ENCODE measurements around the gene DLG2.

Gene DLG2

GRCh38 chr11:84981301-84981700 is 645.8 kb downstream of the DLG2 start:
- H3K4me3 ChIP-seq (ENCODE audit: low read length), result no peak overlapping the region
- no peaks in the 10 kb centered on the region for H3K36me3 ChIP-seq (ENCODE audit: insufficient read depth, low read length)
- H3K9me3 ChIP-seq (ENCODE audit: low read length), result no peaks in the 10 kb centered on the region
- H2AFZ ChIP-seq (ENCODE audit: low read depth, low read length), result no peak overlapping the region
- H3K4me1 ChIP-seq (ENCODE audit: insufficient read depth, low read length), result no peaks in the 10 kb centered on the region
- H3K27me3 ChIP-seq (ENCODE audit: insufficient read depth, low read length), result no peaks in the 10 kb centered on the region

- Histone ChIP-seq H2AFZ (ENCODE audit: low read depth, low read length) (no peak overlapping the region), H3K9me3 (ENCODE audit: low read length) (no peaks in the 10 kb centered on the region), H3K36me3 (ENCODE audit: insufficient read depth, low read length) (no peaks in the 10 kb centered on the region), H3K27me3 (ENCODE audit: insufficient read depth, low read length) (no peaks in the 10 kb centered on the region), H3K4me3 (ENCODE audit: low read length) (no peak overlapping the region), H3K4me1 (ENCODE audit: insufficient read depth, low read length) (no peaks in the 10 kb centered on the region)
Measured at GRCh38 chr11:84969103-84969502, 658.0 kb downstream of the DLG2 start.

GRCh38 chr11:84965484-84965883 is 661.7 kb downstream of the DLG2 start:
- H2AFZ ChIP-seq (ENCODE audit: low read depth, low read length), result no peak overlapping the region
- no peak overlapping the region for H3K4me3 ChIP-seq (ENCODE audit: low read length)
- H3K36me3 ChIP-seq (ENCODE audit: insufficient read depth, low read length), result no peaks in the 10 kb centered on the region
- H3K27me3 ChIP-seq (ENCODE audit: insufficient read depth, low read length), result no peaks in the 10 kb centered on the region
- H3K4me1 ChIP-seq (ENCODE audit: insufficient read depth, low read length), result no peaks in the 10 kb centered on the region
- no peaks in the 10 kb centered on the region for H3K9me3 ChIP-seq (ENCODE audit: low read length)

- Histone ChIP-seq H3K4me1 (ENCODE audit: insufficient read depth, low read length) (no peaks in the 10 kb centered on the region), H3K27me3 (ENCODE audit: insufficient read depth, low read length) (no peaks in the 10 kb centered on the region), H2AFZ (ENCODE audit: low read depth, low read length) (no peak overlapping the region), H3K9me3 (ENCODE audit: low read length) (no peaks in the 10 kb centered on the region), H3K36me3 (ENCODE audit: insufficient read depth, low read length) (no peaks in the 10 kb centered on the region), H3K4me3 (ENCODE audit: low read length) (no peak overlapping the region)
Measured at GRCh38 chr11:84963240-84963639, 663.9 kb downstream of the DLG2 start.

- H3K9me3 ChIP-seq (ENCODE audit: low read length), result no peaks in the 10 kb centered on the region
- H3K4me1 ChIP-seq (ENCODE audit: insufficient read depth, low read length), result no peaks in the 10 kb centered on the region
- no peaks in the 10 kb centered on the region for H3K27me3 ChIP-seq (ENCODE audit: insufficient read depth, low read length)
- H2AFZ ChIP-seq (ENCODE audit: low read depth, low read length), result no peak overlapping the region
- no peak overlapping the region for H3K4me3 ChIP-seq (ENCODE audit: low read length)
- H3K36me3 ChIP-seq (ENCODE audit: insufficient read depth, low read length), result no peaks in the 10 kb centered on the region
Measured at GRCh38 chr11:84962018-84962417, 665.1 kb downstream of the DLG2 start.

- no peaks in the 10 kb centered on the region for H3K9me3 ChIP-seq (ENCODE audit: low read length)
- no peak overlapping the region for H3K4me3 ChIP-seq (ENCODE audit: low read length)
- H3K36me3 ChIP-seq (ENCODE audit: insufficient read depth, low read length), result no peaks in the 10 kb centered on the region
- H3K4me1 ChIP-seq (ENCODE audit: insufficient read depth, low read length), result no peaks in the 10 kb centered on the region
- H2AFZ ChIP-seq (ENCODE audit: low read depth, low read length), result no peak overlapping the region
- H3K27me3 ChIP-seq (ENCODE audit: insufficient read depth, low read length), result no peaks in the 10 kb centered on the region
Measured at GRCh38 chr11:84958295-84958694, 668.8 kb downstream of the DLG2 start.

- Histone ChIP-seq H3K27me3 (ENCODE audit: insufficient read depth, low read length) (no peaks in the 10 kb centered on the region), H3K4me3 (ENCODE audit: low read length) (no peak overlapping the region), H3K9me3 (ENCODE audit: low read length) (no peaks in the 10 kb centered on the region), H2AFZ (ENCODE audit: low read depth, low read length) (no peak overlapping the region), H3K36me3 (ENCODE audit: insufficient read depth, low read length) (no peaks in the 10 kb centered on the region), H3K4me1 (ENCODE audit: insufficient read depth, low read length) (peaks cover 3% of the 10 kb centered on the region)
Measured at GRCh38 chr11:84950569-84951270, 676.4 kb downstream of the DLG2 start.

GRCh38 chr11:84947970-84948580 is 679.1 kb downstream of the DLG2 start:
- Histone ChIP-seq H3K9me3 (ENCODE audit: low read length) (no peaks in the 10 kb centered on the region), H2AFZ (ENCODE audit: low read depth, low read length) (peak overlapping the region; percentile 28), H3K4me1 (ENCODE audit: insufficient read depth, low read length) (peaks cover 3% of the 10 kb centered on the region), H3K36me3 (ENCODE audit: insufficient read depth, low read length) (no peaks in the 10 kb centered on the region), H3K4me3 (ENCODE audit: low read length) (no peak overlapping the region), H3K27me3 (ENCODE audit: insufficient read depth, low read length) (no peaks in the 10 kb centered on the region)

- Histone ChIP-seq H2AFZ (ENCODE audit: low read depth, low read length) (no peak overlapping the region), H3K36me3 (ENCODE audit: insufficient read depth, low read length) (no peaks in the 10 kb centered on the region)
Measured at GRCh38 chr11:84947070-84947469, 680.1 kb downstream of the DLG2 start.

GRCh38 chr11:84930863-84931262 is 696.3 kb downstream of the DLG2 start:
- H3K27me3 ChIP-seq (ENCODE audit: insufficient read depth, low read length), result no peaks in the 10 kb centered on the region
- H2AFZ ChIP-seq (ENCODE audit: low read depth, low read length), result no peak overlapping the region
- no peaks in the 10 kb centered on the region for H3K4me1 ChIP-seq (ENCODE audit: insufficient read depth, low read length)
- H3K4me3 ChIP-seq (ENCODE audit: low read length), result no peak overlapping the region
- H3K9me3 ChIP-seq (ENCODE audit: low read length), result no peaks in the 10 kb centered on the region
- no peaks in the 10 kb centered on the region for H3K36me3 ChIP-seq (ENCODE audit: insufficient read depth, low read length)

More at GRCh38 chr11:84947070-84947469, 680.1 kb downstream of the DLG2 start:
- H3K27me3 ChIP-seq (ENCODE audit: insufficient read depth, low read length), result no peaks in the 10 kb centered on the region
- H3K4me1 ChIP-seq (ENCODE audit: insufficient read depth, low read length), result peaks cover 3% of the 10 kb centered on the region
- H3K9me3 ChIP-seq (ENCODE audit: low read length), result no peaks in the 10 kb centered on the region
- no peak overlapping the region for H3K4me3 ChIP-seq (ENCODE audit: low read length)

GRCh38 chr11:84929738-84930137 is 697.4 kb downstream of the DLG2 start:
- Histone ChIP-seq H3K4me1 (ENCODE audit: insufficient read depth, low read length) (no peaks in the 10 kb centered on the region), H3K27me3 (ENCODE audit: insufficient read depth, low read length) (no peaks in the 10 kb centered on the region), H3K9me3 (ENCODE audit: low read length) (no peaks in the 10 kb centered on the region), H3K36me3 (ENCODE audit: insufficient read depth, low read length) (no peaks in the 10 kb centered on the region), H3K4me3 (ENCODE audit: low read length) (no peak overlapping the region), H2AFZ (ENCODE audit: low read depth, low read length) (no peak overlapping the region)

GRCh38 chr11:84924154-84924692 is 702.9 kb downstream of the DLG2 start:
- Histone ChIP-seq H3K27me3 (ENCODE audit: insufficient read depth, low read length) (no peaks in the 10 kb centered on the region), H3K4me3 (ENCODE audit: low read length) (no peak overlapping the region), H3K9me3 (ENCODE audit: low read length) (no peaks in the 10 kb centered on the region), H3K36me3 (ENCODE audit: insufficient read depth, low read length) (no peaks in the 10 kb centered on the region), H3K4me1 (ENCODE audit: insufficient read depth, low read length) (peaks cover 20% of the 10 kb centered on the region), H2AFZ (ENCODE audit: low read depth, low read length) (no peak overlapping the region)

GRCh38 chr11:84923489-84923888 is 703.7 kb downstream of the DLG2 start:
- no peak overlapping the region for H3K4me3 ChIP-seq (ENCODE audit: low read length)
- peaks cover 20% of the 10 kb centered on the region for H3K4me1 ChIP-seq (ENCODE audit: insufficient read depth, low read length)
- no peaks in the 10 kb centered on the region for H3K36me3 ChIP-seq (ENCODE audit: insufficient read depth, low read length)
- H2AFZ ChIP-seq (ENCODE audit: low read depth, low read length), result peak overlapping the region; percentile 28
- H3K27me3 ChIP-seq (ENCODE audit: insufficient read depth, low read length), result no peaks in the 10 kb centered on the region
- H3K9me3 ChIP-seq (ENCODE audit: low read length), result no peaks in the 10 kb centered on the region

All from neuron (in vitro differentiated cells).